Measurements from ENCODE around the gene PTPRD.

The PTPRD gene

GRCh38 chr9:8492679-8493078 is 2120.1 kb downstream of the PTPRD start:
- no peak for DNase-seq (ENCODE audit: low read depth)

GRCh38 chr9:8492024-8492423 is 2120.8 kb downstream of the PTPRD start:
- DNase-seq (ENCODE audit: low read depth): no peak

GRCh38 chr9:8491563-8491962 is 2121.2 kb downstream of the PTPRD start:
- no peak for DNase-seq (ENCODE audit: low read depth)

- no peak for DNase-seq (ENCODE audit: low read depth)
Observed at GRCh38 chr9:8489835-8490234, 2123.0 kb downstream of the PTPRD start.

GRCh38 chr9:8486095-8486494 is 2126.7 kb downstream of the PTPRD start:
- no peak for DNase-seq (ENCODE audit: low read depth)

GRCh38 chr9:8484597-8485191 is 2128.1 kb downstream of the PTPRD start:
- no peak for DNase-seq (ENCODE audit: low read depth)

- DNase-seq (ENCODE audit: low read depth): no peak
Observed at GRCh38 chr9:8477450-8477849, 2135.4 kb downstream of the PTPRD start.

- DNase-seq (ENCODE audit: low read depth): no peak
Observed at GRCh38 chr9:8474937-8475336, 2137.9 kb downstream of the PTPRD start.

- DNase-seq (ENCODE audit: low read depth): no peak
Observed at GRCh38 chr9:8473244-8474020, 2139.4 kb downstream of the PTPRD start.

GRCh38 chr9:8468045-8468637 is 2144.7 kb downstream of the PTPRD start:
- DNase-seq (ENCODE audit: low read depth): no peak

GRCh38 chr9:8457816-8458215 is 2155.0 kb downstream of the PTPRD start:
- DNase-seq (ENCODE audit: low read depth): no peak

GRCh38 chr9:8457055-8457454 is 2155.7 kb downstream of the PTPRD start:
- no peak for DNase-seq (ENCODE audit: low read depth)

GRCh38 chr9:8456344-8456743 is 2156.5 kb downstream of the PTPRD start:
- no peak for DNase-seq (ENCODE audit: low read depth)

GRCh38 chr9:8450810-8451545 is 2161.8 kb downstream of the PTPRD start:
- DNase-seq (ENCODE audit: low read depth): no peak

GRCh38 chr9:8448226-8448625 is 2164.6 kb downstream of the PTPRD start:
- DNase-seq (ENCODE audit: low read depth): no peak

- DNase-seq (ENCODE audit: low read depth): no peak
Observed at GRCh38 chr9:8447601-8448000, 2165.2 kb downstream of the PTPRD start.

- DNase-seq (ENCODE audit: low read depth): no peak
Observed at GRCh38 chr9:8437876-8438275, 2174.9 kb downstream of the PTPRD start.

- no peak for DNase-seq (ENCODE audit: low read depth)
Observed at GRCh38 chr9:8437259-8437658, 2175.5 kb downstream of the PTPRD start.

- no peak for DNase-seq (ENCODE audit: low read depth)
Observed at GRCh38 chr9:8436786-8437185, 2176.0 kb downstream of the PTPRD start.

- no peak for DNase-seq (ENCODE audit: low read depth)
Observed at GRCh38 chr9:8434621-8435020, 2178.2 kb downstream of the PTPRD start.

- DNase-seq (ENCODE audit: low read depth): no peak
Observed at GRCh38 chr9:8432224-8432623, 2180.6 kb downstream of the PTPRD start.

- DNase-seq (ENCODE audit: low read depth): no peak
Observed at GRCh38 chr9:8431505-8431904, 2181.3 kb downstream of the PTPRD start.

- DNase-seq (ENCODE audit: low read depth): no peak
Observed at GRCh38 chr9:8430945-8431344, 2181.9 kb downstream of the PTPRD start.
